NCI-H1092 (cell line): ENCODE measurements around the gene NKTR.

Source experiments
- DNase-seq: peaks from one replicate; lab custom pipeline; 2025; lab: John Stamatoyannopoulos, UW

NKTR gene

GRCh38 chr3:42696356-42697288 lies 96.1 kb downstream of the NKTR start:
- no peak for DNase-seq

DNA sequence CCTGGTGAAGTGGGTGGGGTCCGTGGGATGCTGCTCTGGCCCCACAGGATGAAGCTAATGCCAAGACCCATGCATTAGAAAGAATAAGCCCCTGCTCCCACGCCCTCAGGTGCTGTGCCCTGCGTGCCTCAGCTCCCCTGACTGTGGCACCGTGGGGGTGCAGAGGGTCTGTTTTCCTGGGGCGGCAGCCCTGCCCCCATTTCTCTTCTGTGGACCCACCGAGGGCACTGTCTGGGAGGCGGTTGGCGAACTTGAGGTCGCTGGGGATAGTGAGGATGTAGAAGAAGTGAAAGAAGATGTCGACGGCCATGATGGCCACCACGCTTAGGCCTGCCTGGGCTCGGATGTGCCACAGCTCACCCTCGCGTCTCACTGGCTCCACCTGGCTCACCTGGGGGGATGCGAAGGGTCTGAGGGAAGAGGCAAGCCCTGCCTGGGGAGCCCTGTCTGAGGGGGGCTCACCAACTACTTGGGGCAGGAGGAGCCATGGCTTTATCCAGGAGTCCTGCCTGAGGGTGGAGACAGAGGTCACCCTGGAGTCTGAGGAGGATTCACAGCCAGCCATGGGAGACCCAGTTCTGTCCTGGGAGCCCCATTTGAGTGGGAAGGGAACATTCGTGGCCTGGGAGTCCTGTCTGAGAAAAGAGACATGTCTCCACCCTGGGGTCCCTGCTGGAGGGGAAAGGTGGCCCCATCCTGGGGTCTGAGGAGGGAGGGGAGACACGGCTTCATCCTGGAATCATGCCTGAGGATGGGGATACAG lies 97.0 kb downstream of the NKTR start:
- no peak for DNase-seq
